Myocyte (in vitro differentiated cells): Measurements from ENCODE around the gene ST3GAL4. TPM values are rescaled to one million over a fixed set of nuclear protein-coding genes. Genes with fewer than 3 reads are reported as not detected.
"Not testable (repeated sequence)": the region's sequence is repeated elsewhere in the genome, so short reads cannot be mapped to it uniquely, and the experiment has no call there.

Experiments used
- DNase-seq: peaks from one replicate; pipeline ENCODE4 v3.0.0-alpha.2; 2012; ENCODE audit warnings: low read depth
- total RNA-seq: library from RNA; depleted of rRNA; stranded (reverse); fragments of >200 nt; gene quantifications from 2 replicates; pipeline ENCODE4 v1.2.3, GENCODE V29; 2014

Gene ST3GAL4
- total RNA-seq, 1 donor from 2014 or later: 24.2 TPM

GRCh38 chr11:126383339-126384335, 28.2 kb downstream of the ST3GAL4 start:
- DNase-seq: no peak

GRCh38 chr11:126384449-126385070, 29.1 kb downstream of the ST3GAL4 start:
- no peak for DNase-seq

GRCh38 chr11:126385991-126386728, 30.7 kb downstream of the ST3GAL4 start:
- DNase-seq: no peak

- not testable (repeated sequence) for DNase-seq
These were observed 31.2 kb downstream of the ST3GAL4 start for GRCh38 chr11:126386729-126387071.

- DNase-seq: no peak
These were observed 32.4 kb downstream of the ST3GAL4 start for GRCh38 chr11:126387857-126388256.

- DNase-seq: no peak
These were observed 34.9 kb downstream of the ST3GAL4 start for GRCh38 chr11:126390272-126390867.

- DNase-seq: no peak
These were observed 35.9 kb downstream of the ST3GAL4 start for GRCh38 chr11:126391286-126391954.

- no peak for DNase-seq
These were observed 36.6 kb downstream of the ST3GAL4 start for GRCh38 chr11:126391970-126392632.

GRCh38 chr11:126392633-126393013, 37.1 kb downstream of the ST3GAL4 start:
- DNase-seq: no peak

GRCh38 chr11:126393143-126393542, 37.7 kb downstream of the ST3GAL4 start:
- DNase-seq: no peak

GRCh38 chr11:126394036-126394435, 38.5 kb downstream of the ST3GAL4 start:
- DNase-seq: no peak

GRCh38 chr11:126394634-126395072, 39.2 kb downstream of the ST3GAL4 start:
- not testable (repeated sequence) for DNase-seq

GRCh38 chr11:126395784-126396183, 40.3 kb downstream of the ST3GAL4 start:
- not testable (repeated sequence) for DNase-seq

GRCh38 chr11:126396266-126396665, 40.8 kb downstream of the ST3GAL4 start:
- DNase-seq: not testable (repeated sequence)

- DNase-seq: no peak
These were observed 41.5 kb downstream of the ST3GAL4 start for GRCh38 chr11:126396965-126397364.

GRCh38 chr11:126398296-126398695, 42.8 kb downstream of the ST3GAL4 start:
- no peak for DNase-seq

GRCh38 chr11:126398721-126399120, 43.2 kb downstream of the ST3GAL4 start:
- DNase-seq: no peak

GRCh38 chr11:126400019-126400418, 44.5 kb downstream of the ST3GAL4 start:
- DNase-seq: no peak

- DNase-seq: no peak
These were observed 45.0 kb downstream of the ST3GAL4 start for GRCh38 chr11:126400479-126400878.

- DNase-seq: peak; percentile 9
These were observed 47.6 kb downstream of the ST3GAL4 start for GRCh38 chr11:126403022-126403581.
